Hepatocyte (in vitro differentiated cells): Measurements from ENCODE around the gene LY86.

Experiments used
- EZH2 ChIP-seq: fragments of 200-600 bp; sonication (generic); IDR thresholded peaks from 2 replicates; pipeline ENCODE4 v1.6.1; 2016; ENCODE audit warnings: antibody characterized with exemption, mild to moderate bottlenecking, borderline replicate concordance
- EZH2phosphoT487 ChIP-seq: fragments of 200-600 bp; sonication (generic); IDR thresholded peaks from one replicate; pipeline ENCODE4 v1.6.1; 2018; ENCODE audit warnings: antibody characterized with exemption, mild to moderate bottlenecking, low read depth, moderate library complexity; ENCODE audit not compliant: unreplicated experiment, severe bottlenecking
- TF ChIP-seq, protein P1 (sequence below): fragments of 200-600 bp; sonication (generic); IDR thresholded peaks from 2 replicates; pipeline ENCODE4 v1.5.1; 2016; ENCODE audit warnings: antibody characterized with exemption, mild to moderate bottlenecking; ENCODE audit not compliant: poor library complexity

DNA sequence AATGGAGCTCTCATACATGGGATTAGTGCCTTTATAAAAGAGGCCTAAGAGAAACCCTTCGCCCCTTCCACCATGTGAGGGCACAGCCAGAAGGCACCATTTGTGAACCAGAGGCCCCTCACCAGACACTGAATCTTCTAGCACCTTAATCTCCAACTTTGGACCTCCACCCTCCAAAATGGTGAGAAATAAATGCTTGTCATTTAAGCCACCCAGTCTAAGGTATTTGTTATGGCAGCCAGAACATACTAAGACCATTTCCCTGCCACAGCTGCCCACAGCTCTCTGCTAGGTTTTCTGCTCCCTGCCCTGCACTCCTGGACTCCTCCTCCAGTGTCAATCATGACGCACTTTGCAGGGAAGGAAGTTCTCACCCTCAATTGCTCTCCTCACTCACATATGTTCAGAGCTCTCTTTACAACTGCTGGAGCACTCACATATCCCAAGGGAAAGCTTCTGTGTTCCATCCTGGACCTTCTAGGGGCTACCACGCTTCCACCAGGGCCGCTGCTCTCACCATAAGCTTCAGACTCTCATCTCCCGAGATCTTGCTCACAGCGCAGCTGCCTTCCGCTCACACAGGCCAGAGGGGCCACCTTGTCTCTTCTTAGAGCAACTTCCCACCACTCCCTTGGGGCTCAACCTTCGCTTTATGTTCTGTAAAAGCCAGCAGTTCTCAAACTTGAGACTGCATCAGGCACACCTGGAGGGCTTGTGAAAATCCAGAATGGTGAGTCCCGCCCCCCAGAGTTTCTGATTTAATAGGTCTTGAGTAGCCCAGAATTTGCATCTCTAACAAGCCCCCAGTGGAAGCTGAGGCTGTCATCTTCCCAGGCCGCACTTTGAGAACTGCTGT is 1.6 kb upstream of the LY86 start:
- TF ChIP-seq, protein P1, sequence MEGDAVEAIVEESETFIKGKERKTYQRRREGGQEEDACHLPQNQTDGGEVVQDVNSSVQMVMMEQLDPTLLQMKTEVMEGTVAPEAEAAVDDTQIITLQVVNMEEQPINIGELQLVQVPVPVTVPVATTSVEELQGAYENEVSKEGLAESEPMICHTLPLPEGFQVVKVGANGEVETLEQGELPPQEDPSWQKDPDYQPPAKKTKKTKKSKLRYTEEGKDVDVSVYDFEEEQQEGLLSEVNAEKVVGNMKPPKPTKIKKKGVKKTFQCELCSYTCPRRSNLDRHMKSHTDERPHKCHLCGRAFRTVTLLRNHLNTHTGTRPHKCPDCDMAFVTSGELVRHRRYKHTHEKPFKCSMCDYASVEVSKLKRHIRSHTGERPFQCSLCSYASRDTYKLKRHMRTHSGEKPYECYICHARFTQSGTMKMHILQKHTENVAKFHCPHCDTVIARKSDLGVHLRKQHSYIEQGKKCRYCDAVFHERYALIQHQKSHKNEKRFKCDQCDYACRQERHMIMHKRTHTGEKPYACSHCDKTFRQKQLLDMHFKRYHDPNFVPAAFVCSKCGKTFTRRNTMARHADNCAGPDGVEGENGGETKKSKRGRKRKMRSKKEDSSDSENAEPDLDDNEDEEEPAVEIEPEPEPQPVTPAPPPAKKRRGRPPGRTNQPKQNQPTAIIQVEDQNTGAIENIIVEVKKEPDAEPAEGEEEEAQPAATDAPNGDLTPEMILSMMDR = no peak
- TF ChIP-seq EZH2 = no peak
- TF ChIP-seq EZH2phosphoT487 = no peak
